ENCODE data around the gene F7. TPM values are rescaled to one million over a fixed set of nuclear protein-coding genes. Genes with fewer than 3 reads are reported as not detected.

Gene F7
- total RNA-seq, 1 experiment from 2014 or later: not detected

- no peaks in the 10 kb centered on the region for H3K36me3 ChIP-seq (ENCODE audit: control insufficient read depth, insufficient read depth, low read length)
- no TSS peak for BruUV-seq (replicated peaks)
- no peaks in the 10 kb centered on the region for H3K27me3 ChIP-seq (ENCODE audit: control insufficient read depth, insufficient read depth, low read length)
- no peak for TF ChIP-seq SIN3A (IDR thresholded peaks at IDR 0.05; ENCODE audit: borderline replicate concordance, insufficient read depth, low read depth, low read length)
- no peak for TF ChIP-seq TCF7L2 (IDR thresholded peaks at IDR 0.05; ENCODE audit: low read depth, low read length)
- TF ChIP-seq REST (IDR thresholded peaks at IDR 0.05; ENCODE audit: insufficient read depth in 1 of 2, low read depth in 2 of 2, low read length in 1 of 2): no peak
- CTCF ChIA-PET: no interaction called here
- no peaks in the 10 kb centered on the region for H3K4me1 ChIP-seq (ENCODE audit: control insufficient read depth, insufficient read depth, low read length)
- H3K27ac ChIP-seq (ENCODE audit: low read length): no peak overlapping the region
- H3K4me3 ChIP-seq (ENCODE audit: low read depth in 2 of 2, low read length in 2 of 2): no peak overlapping the region
- in situ Hi-C loops (cut with HindIII; ENCODE audit: low pct_unique_long_range_greater_than_20kb, low sequenced_read_pairs) (no loop called here), intact Hi-C loops (cut with micrococcal nuclease; ENCODE audit: unreplicated experiment) (no loop called here)
- POLR2A ChIA-PET: no interaction called here
- no peak for DNase-seq (ENCODE audit: low read depth, low spot score)
- H3K9me3 ChIP-seq (ENCODE audit: control insufficient read depth, insufficient read depth, low read depth, low read length): no peaks in the 10 kb centered on the region
- no peak for ATAC-seq
Observed at GRCh38 chr13:113082198-113083021, 23.2 kb upstream of the F7 start.

GRCh38 chr13:113083022-113083373, 22.6 kb upstream of the F7 start:
- Histone ChIP-seq H3K36me3 (ENCODE audit: control insufficient read depth, insufficient read depth, low read length) (no peaks in the 10 kb centered on the region), H3K4me3 (ENCODE audit: low read depth in 2 of 2, low read length in 2 of 2) (no peak overlapping the region), H3K27ac (ENCODE audit: low read length) (no peak overlapping the region), H3K27me3 (ENCODE audit: control insufficient read depth, insufficient read depth, low read length) (no peaks in the 10 kb centered on the region), H3K4me1 (ENCODE audit: control insufficient read depth, insufficient read depth, low read length) (no peaks in the 10 kb centered on the region), H3K9me3 (ENCODE audit: control insufficient read depth, insufficient read depth, low read depth, low read length) (no peaks in the 10 kb centered on the region)
- TF ChIP-seq REST (IDR thresholded peaks at IDR 0.05; ENCODE audit: insufficient read depth in 1 of 2, low read depth in 2 of 2, low read length in 1 of 2) (no peak), CTCF (IDR thresholded peaks at IDR 0.05) (no peak), SIN3A (IDR thresholded peaks at IDR 0.05; ENCODE audit: borderline replicate concordance, insufficient read depth, low read depth, low read length) (no peak), POLR2AphosphoS5 (IDR thresholded peaks at IDR 0.05; ENCODE audit: low read depth, low read length) (no peak), TCF7L2 (IDR thresholded peaks at IDR 0.05; ENCODE audit: low read depth, low read length) (no peak)
- intact Hi-C loops (cut with micrococcal nuclease; ENCODE audit: unreplicated experiment) (no loop called here), in situ Hi-C loops (cut with HindIII; ENCODE audit: low pct_unique_long_range_greater_than_20kb, low sequenced_read_pairs) (no loop called here)
- CTCF ChIA-PET: no interaction called here
- no TSS peak for BruUV-seq (replicated peaks)
- no peak for DNase-seq (ENCODE audit: low read depth, low spot score)
- POLR2A ChIA-PET: no interaction called here
- ATAC-seq: no peak

All from Panc1 (cell line).